ENCODE results near the gene DSG1.

DSG1 gene

DNA sequence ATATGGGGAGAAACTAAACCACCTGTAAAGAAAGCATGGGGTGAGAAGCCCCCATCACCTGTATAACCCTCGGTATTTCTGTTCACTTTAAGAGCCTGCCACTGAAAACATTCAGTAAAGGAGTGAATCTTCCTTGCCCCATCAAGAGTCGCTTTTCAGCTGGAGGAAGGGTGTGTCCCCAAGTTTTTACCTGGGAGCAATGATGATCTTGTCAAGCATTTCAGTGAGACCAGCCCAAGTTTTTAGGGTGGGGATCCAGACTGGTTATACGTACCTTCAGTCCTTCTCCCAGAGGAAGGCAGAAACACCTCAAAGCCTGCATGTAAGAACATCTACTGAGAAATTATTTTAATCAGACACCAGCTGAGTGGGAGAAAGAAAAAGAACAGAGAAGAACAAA is at the start of gene DSG1:
Gene DSG1 (plus strand): TSS at position 301 of the 400 bp plus-strand sequence. CDS start 141 bp downstream, outside the sequence.
- DNase-seq (ENCODE audit: low read depth), result no peak
- TF ChIP-seq, protein P1, sequence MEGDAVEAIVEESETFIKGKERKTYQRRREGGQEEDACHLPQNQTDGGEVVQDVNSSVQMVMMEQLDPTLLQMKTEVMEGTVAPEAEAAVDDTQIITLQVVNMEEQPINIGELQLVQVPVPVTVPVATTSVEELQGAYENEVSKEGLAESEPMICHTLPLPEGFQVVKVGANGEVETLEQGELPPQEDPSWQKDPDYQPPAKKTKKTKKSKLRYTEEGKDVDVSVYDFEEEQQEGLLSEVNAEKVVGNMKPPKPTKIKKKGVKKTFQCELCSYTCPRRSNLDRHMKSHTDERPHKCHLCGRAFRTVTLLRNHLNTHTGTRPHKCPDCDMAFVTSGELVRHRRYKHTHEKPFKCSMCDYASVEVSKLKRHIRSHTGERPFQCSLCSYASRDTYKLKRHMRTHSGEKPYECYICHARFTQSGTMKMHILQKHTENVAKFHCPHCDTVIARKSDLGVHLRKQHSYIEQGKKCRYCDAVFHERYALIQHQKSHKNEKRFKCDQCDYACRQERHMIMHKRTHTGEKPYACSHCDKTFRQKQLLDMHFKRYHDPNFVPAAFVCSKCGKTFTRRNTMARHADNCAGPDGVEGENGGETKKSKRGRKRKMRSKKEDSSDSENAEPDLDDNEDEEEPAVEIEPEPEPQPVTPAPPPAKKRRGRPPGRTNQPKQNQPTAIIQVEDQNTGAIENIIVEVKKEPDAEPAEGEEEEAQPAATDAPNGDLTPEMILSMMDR (conservative IDR thresholded peaks at IDR 0.05; ENCODE audit: control insufficient read depth, insufficient read depth, low read depth, low read length), result no peak

DNA sequence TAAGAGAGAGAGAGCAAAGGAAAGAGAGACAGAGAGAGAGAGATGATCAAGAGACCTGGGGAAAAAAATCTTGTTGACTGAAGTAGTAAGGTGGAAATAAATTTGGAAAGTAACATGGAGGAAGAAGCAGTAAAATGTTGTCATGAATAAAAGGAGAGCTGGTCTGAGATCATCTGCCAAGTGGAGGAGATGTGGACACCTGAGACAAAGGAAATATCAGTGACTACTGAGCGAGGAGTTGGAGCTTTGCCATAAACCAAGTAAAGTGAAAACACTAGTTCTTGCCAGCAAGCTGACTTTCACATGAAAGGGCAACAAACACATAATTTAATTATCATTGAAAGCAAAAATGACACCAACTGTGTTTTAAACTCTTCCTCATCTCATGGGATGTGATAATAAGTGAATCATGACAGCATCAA is 49.0 kb upstream of the DSG1 start:
- TF ChIP-seq, protein P1 (conservative IDR thresholded peaks at IDR 0.05; ENCODE audit: control insufficient read depth, insufficient read depth, low read depth, low read length), result no peak
- no peak for DNase-seq (ENCODE audit: low read depth)
- H3K4me3 ChIP-seq (ENCODE audit: control insufficient read depth, low read depth, low read length), result no peak overlapping the region

More for the DNA sequence above, at the start of gene DSG1:
- no peak within 1 kb of the TSS for H3K4me3 ChIP-seq (ENCODE audit: control insufficient read depth, low read depth, low read length)

DNA sequence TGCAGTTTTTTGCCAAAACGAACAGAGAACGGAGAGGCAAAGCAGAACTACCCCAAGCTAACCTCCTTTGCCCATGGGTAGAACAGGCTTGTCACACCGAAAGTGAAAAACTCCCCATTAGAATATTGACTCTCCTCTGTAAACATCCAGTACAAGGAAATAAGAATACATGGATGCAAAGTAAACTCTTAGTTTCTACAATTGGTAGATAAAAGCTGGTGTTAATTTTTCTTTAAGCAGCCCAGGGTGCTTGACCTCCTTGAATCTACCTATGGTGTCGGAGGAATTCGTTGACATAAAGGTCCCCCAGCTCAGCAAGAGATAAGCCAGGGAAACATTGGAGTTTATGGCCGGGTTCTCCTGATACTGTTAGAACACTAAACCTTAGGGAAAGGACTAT is 48.4 kb upstream of the DSG1 start:
- H3K4me3 ChIP-seq (ENCODE audit: control insufficient read depth, low read depth, low read length), result no peak overlapping the region
- no peak for DNase-seq (ENCODE audit: low read depth)
- TF ChIP-seq, protein P1 (conservative IDR thresholded peaks at IDR 0.05; ENCODE audit: control insufficient read depth, insufficient read depth, low read depth, low read length), result no peak

DNA sequence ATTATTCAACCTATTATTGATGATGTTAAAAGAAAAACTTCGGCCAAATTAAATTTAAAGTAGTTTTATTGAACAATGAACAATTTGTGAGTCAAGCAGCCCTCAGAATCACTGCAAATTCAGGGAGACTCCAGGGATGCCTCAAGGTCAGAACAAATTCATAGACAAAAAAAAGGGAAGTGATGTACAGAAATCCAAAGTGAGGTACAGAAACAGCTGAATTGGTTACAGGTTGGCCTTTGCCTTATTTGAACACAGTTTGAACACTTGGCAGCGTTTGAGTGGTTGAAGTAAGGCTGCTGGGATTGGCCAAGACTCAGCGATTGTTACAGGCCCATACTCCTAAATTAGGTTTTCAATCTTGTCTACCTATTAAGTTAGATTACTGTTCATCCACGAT is 47.4 kb upstream of the DSG1 start:
- no peak for DNase-seq (ENCODE audit: low read depth)
- no peak overlapping the region for H3K4me3 ChIP-seq (ENCODE audit: control insufficient read depth, low read depth, low read length)
- TF ChIP-seq, protein P1 (conservative IDR thresholded peaks at IDR 0.05; ENCODE audit: control insufficient read depth, insufficient read depth, low read depth, low read length), result no peak

DNA sequence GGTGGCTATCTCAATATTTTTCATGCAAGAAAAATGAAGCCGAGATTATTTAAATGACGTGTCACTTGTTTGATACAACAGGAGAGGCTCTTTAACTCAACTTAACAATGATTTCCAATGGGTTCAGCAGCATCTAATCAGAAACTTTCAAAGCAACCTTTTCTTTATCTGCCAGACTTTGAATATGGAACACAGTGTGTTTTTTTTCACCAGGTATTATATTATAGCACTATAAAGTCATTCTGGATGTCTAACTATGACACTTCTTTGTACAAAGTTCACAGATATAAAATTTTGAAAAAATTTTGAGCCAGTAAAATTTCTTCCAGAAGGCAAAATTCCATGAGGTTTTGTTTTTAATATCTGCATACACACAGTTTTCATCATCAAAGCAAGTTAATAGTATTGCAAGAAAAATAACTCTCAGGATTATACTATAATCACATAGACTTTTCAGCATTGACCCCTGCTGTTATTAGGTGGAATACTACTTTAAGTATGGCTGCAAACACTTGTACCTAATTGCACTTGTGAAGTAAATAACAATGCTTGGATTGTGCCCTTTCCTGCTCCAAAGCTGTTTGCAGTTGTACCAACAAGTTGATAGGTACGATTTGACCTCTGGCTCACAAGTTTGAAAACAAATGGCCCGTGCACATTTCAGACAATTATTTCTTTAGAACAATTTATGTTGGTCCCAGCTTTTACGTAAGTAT is 44.0 kb upstream of the DSG1 start:
- H3K4me3 ChIP-seq (ENCODE audit: control insufficient read depth, low read depth, low read length), result no peak overlapping the region
- DNase-seq (ENCODE audit: low read depth), result no peak
- TF ChIP-seq, protein P1 (conservative IDR thresholded peaks at IDR 0.05; ENCODE audit: control insufficient read depth, insufficient read depth, low read depth, low read length), result no peak

DNA sequence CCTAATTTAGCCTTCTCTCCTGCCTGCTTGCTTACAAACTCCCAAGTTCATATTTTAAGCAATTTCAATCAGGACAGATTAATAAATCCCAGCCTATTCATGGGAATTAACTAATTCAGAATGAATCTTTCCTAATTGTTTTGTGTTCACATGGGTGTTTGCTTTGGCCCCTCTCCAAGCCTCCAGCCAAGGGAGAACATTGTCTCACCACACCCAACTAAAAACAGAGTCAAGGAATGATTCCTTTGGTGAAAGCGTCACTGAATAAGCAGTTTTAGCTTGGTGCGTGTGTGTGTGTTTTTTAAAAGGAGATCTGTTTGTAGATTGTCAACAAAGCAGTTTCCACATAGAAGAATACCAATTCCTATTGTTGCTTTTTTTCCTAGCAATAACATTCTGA is 43.0 kb upstream of the DSG1 start:
- no peak overlapping the region for H3K4me3 ChIP-seq (ENCODE audit: control insufficient read depth, low read depth, low read length)
- peak; percentile 26 for DNase-seq (ENCODE audit: low read depth)
- TF ChIP-seq, protein P1 (conservative IDR thresholded peaks at IDR 0.05; ENCODE audit: control insufficient read depth, insufficient read depth, low read depth, low read length), result no peak

All from fibroblast of mammary gland (primary cell).